GM10266 (cell line): ENCODE data around the gene BASP1.

Source experiments
- DNase-seq: peaks from one replicate; pipeline ENCODE4 v3.0.0; 2012; ENCODE audit errors: extremely low spot score
- TF ChIP-seq, protein P1 (sequence below): IDR thresholded peaks from 2 replicates; pipeline ENCODE4 v1.5.1; 2012; ENCODE audit warnings: mild to moderate bottlenecking, low read depth; ENCODE audit not compliant: control insufficient read depth, insufficient read depth; ENCODE audit errors: missing control alignments

BASP1 gene

DNA sequence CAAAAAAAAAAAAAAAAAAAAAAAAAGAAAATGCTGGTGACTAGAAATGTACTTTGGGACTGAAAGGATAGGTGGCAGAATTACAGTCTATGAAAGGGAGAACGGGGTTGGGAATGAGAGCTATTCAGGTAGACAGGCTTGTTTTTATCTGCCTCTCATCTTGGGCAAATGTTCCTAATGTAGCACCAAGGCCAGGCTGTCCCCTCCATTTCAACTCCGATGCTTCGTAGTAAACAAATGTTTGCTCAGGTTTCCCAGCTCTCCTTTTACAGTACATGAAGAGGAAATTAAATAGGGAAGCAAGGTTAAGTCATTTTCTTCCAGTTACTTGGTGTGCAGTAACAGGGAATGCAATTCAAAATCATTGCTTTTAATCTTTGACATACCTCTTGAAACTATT is 4.4 kb upstream of the BASP1 start:
- no peak for DNase-seq
- TF ChIP-seq, protein P1, sequence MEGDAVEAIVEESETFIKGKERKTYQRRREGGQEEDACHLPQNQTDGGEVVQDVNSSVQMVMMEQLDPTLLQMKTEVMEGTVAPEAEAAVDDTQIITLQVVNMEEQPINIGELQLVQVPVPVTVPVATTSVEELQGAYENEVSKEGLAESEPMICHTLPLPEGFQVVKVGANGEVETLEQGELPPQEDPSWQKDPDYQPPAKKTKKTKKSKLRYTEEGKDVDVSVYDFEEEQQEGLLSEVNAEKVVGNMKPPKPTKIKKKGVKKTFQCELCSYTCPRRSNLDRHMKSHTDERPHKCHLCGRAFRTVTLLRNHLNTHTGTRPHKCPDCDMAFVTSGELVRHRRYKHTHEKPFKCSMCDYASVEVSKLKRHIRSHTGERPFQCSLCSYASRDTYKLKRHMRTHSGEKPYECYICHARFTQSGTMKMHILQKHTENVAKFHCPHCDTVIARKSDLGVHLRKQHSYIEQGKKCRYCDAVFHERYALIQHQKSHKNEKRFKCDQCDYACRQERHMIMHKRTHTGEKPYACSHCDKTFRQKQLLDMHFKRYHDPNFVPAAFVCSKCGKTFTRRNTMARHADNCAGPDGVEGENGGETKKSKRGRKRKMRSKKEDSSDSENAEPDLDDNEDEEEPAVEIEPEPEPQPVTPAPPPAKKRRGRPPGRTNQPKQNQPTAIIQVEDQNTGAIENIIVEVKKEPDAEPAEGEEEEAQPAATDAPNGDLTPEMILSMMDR, result no peak

DNA sequence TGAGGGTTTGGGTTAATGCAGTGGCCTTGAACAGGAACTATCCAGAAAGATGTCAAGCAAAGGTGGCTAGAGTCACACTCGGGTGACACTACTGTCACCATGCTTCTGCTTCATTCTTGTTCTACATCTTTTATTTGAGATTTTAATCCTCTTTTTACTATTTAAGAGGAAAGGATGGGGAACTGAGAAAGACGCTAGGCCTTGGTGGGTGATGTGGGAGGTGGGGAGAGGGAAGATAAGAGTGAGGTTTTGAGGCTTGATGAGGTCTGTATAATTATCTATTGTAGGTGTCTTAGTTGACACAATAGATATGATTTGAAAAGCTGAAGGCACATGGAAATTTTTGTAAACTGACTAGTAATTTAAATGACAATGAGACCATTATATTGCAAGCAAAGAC is 3.5 kb upstream of the BASP1 start:
- DNase-seq, result no peak
- TF ChIP-seq, protein P1, result no peak

DNA sequence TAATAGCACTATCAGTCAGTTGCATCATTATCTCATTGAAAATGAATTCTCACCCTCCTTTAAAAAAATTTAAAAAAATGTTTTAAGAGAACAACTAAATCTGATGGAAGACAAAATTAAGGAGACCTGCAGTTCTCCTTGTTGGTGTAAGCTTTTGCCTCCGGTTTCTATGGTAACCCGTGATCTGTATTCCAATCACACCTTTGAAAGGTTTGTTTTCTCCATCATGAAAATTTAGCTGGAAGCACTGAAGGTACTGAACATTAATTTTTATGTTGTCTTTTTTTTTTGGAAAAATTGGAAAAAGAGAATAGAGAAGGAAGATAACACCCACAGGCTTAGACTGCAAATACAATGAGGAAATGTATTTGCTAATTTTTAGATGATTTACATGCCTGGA is 2.5 kb upstream of the BASP1 start:
- no peak for DNase-seq
- TF ChIP-seq, protein P1, result no peak

DNA sequence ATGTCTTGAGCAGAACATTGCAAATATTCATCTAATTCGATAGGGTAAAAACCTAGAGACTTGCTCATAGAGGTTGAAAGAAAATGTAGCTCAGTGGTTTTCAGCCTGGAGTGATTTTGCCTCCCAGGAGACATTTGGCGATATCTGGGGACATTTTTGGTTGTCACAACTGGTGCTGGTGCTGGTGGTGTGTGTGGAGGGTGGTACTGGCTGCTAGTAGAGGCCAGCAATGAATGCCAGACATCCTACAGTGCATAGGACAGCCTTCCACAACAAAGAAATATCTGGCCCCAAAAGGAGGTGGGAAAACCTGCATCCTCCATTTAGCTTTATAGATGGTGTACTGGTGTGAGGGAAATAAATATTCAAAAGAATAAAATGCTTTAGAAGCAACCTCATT is 2.1 kb upstream of the BASP1 start:
- DNase-seq, result no peak

DNA sequence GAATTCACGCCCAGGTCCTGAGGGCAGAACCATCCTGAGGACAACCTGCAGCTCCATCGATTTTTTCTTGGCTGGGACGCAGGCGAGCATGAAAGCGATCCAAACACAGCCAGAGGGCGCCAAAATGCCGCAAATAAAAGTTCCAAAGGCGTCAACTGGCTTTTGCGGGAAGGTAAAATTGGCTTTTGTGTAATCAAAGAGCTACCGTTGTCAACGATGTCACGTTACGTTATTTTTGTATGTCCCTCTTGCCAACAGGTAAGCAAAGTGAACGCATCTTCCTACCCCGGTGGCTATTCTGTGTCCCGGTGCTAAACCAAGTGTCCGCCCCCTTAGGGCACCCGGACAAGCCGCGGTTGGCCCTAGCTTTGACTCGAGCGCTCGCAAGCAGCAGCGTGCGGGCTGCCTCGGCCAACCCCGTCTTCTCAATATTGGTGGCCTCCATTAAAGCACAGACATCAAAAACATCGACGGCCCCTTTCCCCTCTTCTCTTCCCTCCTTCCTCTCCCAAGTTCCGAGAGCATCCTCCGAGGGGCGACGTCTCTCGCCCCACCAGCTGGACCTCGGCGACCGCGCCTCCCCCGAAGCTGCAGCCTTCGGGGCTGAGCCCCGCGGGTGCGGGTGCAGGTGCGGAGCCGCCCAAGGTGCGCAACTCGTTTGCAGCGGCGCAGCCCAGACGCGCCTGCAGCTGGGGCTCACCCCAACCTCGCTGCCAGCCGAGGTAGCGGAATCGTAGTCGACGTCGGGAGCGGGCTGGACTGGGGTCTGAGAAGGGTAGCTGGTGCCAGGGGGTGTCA is 1.1 kb upstream of the BASP1 start:
- TF ChIP-seq, protein P1, result peak; percentile 90
- DNase-seq, result peak; percentile 77

More for the DNA sequence above, 2.1 kb upstream of the BASP1 start:
- TF ChIP-seq, protein P1, result no peak

DNA sequence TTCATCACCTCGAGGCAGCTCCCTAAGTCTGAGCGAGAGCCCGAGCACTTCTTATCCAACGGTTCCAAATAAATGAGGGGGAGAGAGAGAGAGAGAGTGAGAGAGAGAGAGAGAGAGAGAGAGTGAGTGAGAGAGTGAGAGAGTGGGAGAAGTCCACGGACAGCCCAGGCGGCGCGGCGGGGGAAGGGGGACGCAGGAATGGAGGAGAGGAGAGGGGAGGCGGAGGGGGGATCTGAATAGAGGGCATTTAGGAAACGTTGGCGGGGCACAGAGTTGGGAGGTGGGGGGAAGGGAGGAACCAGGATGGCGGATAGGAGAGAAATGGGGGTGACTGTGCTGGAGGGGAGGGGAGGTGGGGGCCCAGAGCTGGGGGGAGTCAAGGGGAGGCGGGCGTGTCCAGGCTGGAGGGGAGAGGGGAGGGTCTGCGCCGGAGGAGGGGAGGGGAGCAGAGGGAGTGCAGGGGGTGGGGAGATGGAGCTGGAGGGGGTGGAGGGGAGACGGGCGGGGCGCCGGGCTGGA is 398 bp upstream of the BASP1 start:
- DNase-seq, result peak; percentile 13
- TF ChIP-seq, protein P1, result no peak

DNA sequence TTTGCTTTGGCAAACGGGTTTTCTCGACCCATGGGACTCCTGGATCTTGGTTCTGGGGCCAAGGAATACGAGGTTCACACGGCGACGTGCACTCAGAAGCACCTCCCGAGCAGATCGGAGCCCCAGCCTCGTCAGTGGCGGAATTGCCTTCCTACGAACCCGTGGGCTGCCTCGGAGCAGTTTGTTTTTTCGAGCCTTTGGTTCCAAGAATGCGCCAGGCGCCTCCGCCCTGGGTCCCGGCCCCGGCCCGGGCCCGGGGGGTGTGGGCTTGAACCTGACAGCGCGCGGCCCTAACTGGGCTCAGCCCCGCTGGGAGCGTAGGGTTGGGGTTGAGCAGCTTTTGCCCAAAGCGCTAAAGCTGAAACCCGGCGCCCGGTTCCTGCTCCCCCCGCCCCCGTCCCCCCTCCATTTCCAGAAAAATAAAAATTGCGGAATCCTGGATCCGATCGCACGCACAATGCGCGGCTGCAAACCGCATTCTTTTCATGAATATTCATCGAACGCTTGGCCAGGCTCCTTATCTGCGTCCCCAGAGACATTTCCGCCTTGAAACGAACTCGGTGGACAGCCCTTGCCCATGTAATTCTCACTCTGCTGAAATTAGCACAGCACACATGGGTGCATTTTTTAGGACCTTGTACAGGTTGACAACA is 1.0 kb downstream of the BASP1 start:
- TF ChIP-seq, protein P1, result no peak
- peak; percentile 43 for DNase-seq
